IMR-90 (cell line): Measurements from ENCODE around the gene MYPN. TPM values are rescaled to one million over a fixed set of nuclear protein-coding genes. Genes with fewer than 3 reads are reported as not detected.

ENCODE experiments used
- ATAC-seq: fragments of 200-7000 bp; cut with Tn5 transposase; 2 replicates; pipeline ENCODE4 v1.9.1; 2020; ENCODE audit warnings: low read depth, mild to moderate bottlenecking, moderate library complexity
- BruUV-seq: library from RNA; stranded (reverse); fragments of 400-500 nt; replicated peaks from 2 replicates; lab custom pipeline; 2021; lab: Mats Ljungman, UMichigan
- CTCF ChIA-PET: fragments of 300-600 bp; formaldehyde crosslinking; extraction: SDS; loops from one replicate; lab custom pipeline; 2021; ENCODE audit warnings: antibody characterized with exemption; lab: Yijun Ruan, JAX
- POLR2A ChIA-PET: fragments of 300-600 bp; sonication (Branson Sonifier 250); formaldehyde crosslinking; loops from one replicate; lab custom pipeline; 2022; ENCODE audit warnings: antibody characterized with exemption; ENCODE audit not compliant: unreplicated experiment; lab: Charles Lee
- DNase-seq: peaks from one replicate; pipeline ENCODE4 v3.0.0; 2013
- H2AFZ ChIP-seq: replicated peaks from 2 replicates; pipeline ENCODE3; 2013; ENCODE audit warnings: low read length, mild to moderate bottlenecking; ENCODE audit not compliant: poor library complexity
- H2AK5ac ChIP-seq: 2 replicates; pipeline ENCODE4 v1.6.1; 2013; ENCODE audit warnings: low read depth, low read length, inconsistent platforms
- H2AK9ac ChIP-seq: replicated peaks from 2 replicates; pipeline ENCODE3; 2013; ENCODE audit warnings: mild to moderate bottlenecking, low read depth, low read length, moderate library complexity; ENCODE audit not compliant: poor library complexity
- H2BK120ac ChIP-seq: 2 replicates; pipeline ENCODE4 v1.6.1; 2013; ENCODE audit warnings: low read depth, low read length, inconsistent platforms
- H2BK15ac ChIP-seq: 3 replicates; pipeline ENCODE4 v1.6.1; 2013; ENCODE audit warnings: low read depth, low read length, inconsistent platforms
- H2BK20ac ChIP-seq: 2 replicates; pipeline ENCODE4 v1.6.1; 2013; ENCODE audit warnings: low read depth, mild to moderate bottlenecking, inconsistent platforms, low read length, moderate library complexity
- H2BK5ac ChIP-seq: 2 replicates; pipeline ENCODE4 v1.6.1; 2013; ENCODE audit warnings: mild to moderate bottlenecking, low read depth, low read length, inconsistent platforms; ENCODE audit not compliant: poor library complexity, severe bottlenecking
- H3K14ac ChIP-seq: replicated peaks from 2 replicates; pipeline ENCODE4 v1.6.1; 2013; ENCODE audit warnings: low read depth, low read length, inconsistent platforms
- H3K18ac ChIP-seq: 2 replicates; pipeline ENCODE4 v1.6.1; 2013; ENCODE audit warnings: low read depth, low read length, control low read depth
- H3K23ac ChIP-seq: 2 replicates; pipeline ENCODE4 v1.6.1; 2013; ENCODE audit warnings: low read depth, low read length, inconsistent platforms
- H3K27ac ChIP-seq: 2 replicates; pipeline ENCODE4 v1.5.1; 2013; ENCODE audit warnings: mild to moderate bottlenecking, control low read depth, low read length; ENCODE audit not compliant: insufficient read depth
- H3K27me3 ChIP-seq: 2 replicates; pipeline ENCODE4 v1.6.1; 2013; ENCODE audit warnings: low read length; ENCODE audit not compliant: control insufficient read depth, insufficient read depth
- H3K36me3 ChIP-seq: 2 replicates; pipeline ENCODE4 v1.6.1; 2013; ENCODE audit warnings: low read length, mixed read lengths; ENCODE audit not compliant: control insufficient read depth, insufficient read depth
- H3K4ac ChIP-seq: 2 replicates; pipeline ENCODE4 v1.6.1; 2013; ENCODE audit warnings: low read depth, low read length, inconsistent platforms
- H3K4me1 ChIP-seq: 2 replicates; pipeline ENCODE4 v1.6.1; 2013; ENCODE audit warnings: low read length, mixed read lengths; ENCODE audit not compliant: control insufficient read depth, insufficient read depth
- H3K4me2 ChIP-seq: 2 replicates; pipeline ENCODE4 v1.6.1; 2013; ENCODE audit warnings: low read depth, mild to moderate bottlenecking, control low read depth, low read length, moderate library complexity
- H3K4me3 ChIP-seq: 2 replicates; pipeline ENCODE4 v1.5.1; 2013; ENCODE audit warnings: low read depth, mild to moderate bottlenecking, control low read depth, low read length, moderate library complexity; ENCODE audit not compliant: insufficient read depth
- H3K56ac ChIP-seq: 2 replicates; pipeline ENCODE4 v1.6.1; 2013; ENCODE audit warnings: low read length, inconsistent platforms; ENCODE audit not compliant: insufficient read depth; ENCODE audit errors: extremely low read depth
- H3K79me1 ChIP-seq, 2 experiments: 2 replicates each; pipeline ENCODE4 v1.6.1; 2013; ENCODE audit warnings: low read length in 2 of 2, inconsistent platforms in 1 of 2, low read depth in 1 of 2
- H3K9ac ChIP-seq: 2 replicates; pipeline ENCODE4 v1.6.1; 2013; ENCODE audit warnings: low read depth, low read length, control low read depth
- H3K9me1 ChIP-seq: 2 replicates; pipeline ENCODE4 v1.6.1; 2013; ENCODE audit warnings: low read length, inconsistent platforms; ENCODE audit not compliant: insufficient read depth
- H3K9me3 ChIP-seq: 2 replicates; pipeline ENCODE4 v1.6.1; 2013; ENCODE audit warnings: low read length; ENCODE audit not compliant: control insufficient read depth, insufficient read depth
- H4K20me1 ChIP-seq: 2 replicates; pipeline ENCODE4 v1.6.1; 2013; ENCODE audit warnings: low read length, inconsistent platforms; ENCODE audit not compliant: insufficient read depth
- H4K5ac ChIP-seq: 2 replicates; pipeline ENCODE4 v1.6.1; 2013; ENCODE audit warnings: mild to moderate bottlenecking, low read depth, low read length, control low read depth
- H4K8ac ChIP-seq, 2 experiments: 2 replicates each; pipeline ENCODE4 v1.6.1; 2013; ENCODE audit warnings: low read depth in 2 of 2, low read length in 2 of 2, control low read depth in 1 of 2, inconsistent platforms in 1 of 2
- H4K91ac ChIP-seq: 2 replicates; pipeline ENCODE4 v1.6.1; 2013; ENCODE audit warnings: low read depth, low read length, inconsistent platforms; ENCODE audit not compliant: insufficient read depth
- BHLHE40 ChIP-seq: fragments of 150-350 bp; IDR thresholded peaks from 2 replicates; pipeline ENCODE4 v1.6.1; 2016; ENCODE audit warnings: mild to moderate bottlenecking, low read depth, low read length
- CEBPB ChIP-seq: IDR thresholded peaks from 2 replicates; pipeline ENCODE4 v1.6.1; 2012; ENCODE audit warnings: low read depth, low read length, improper control_type of control experiment
- CHD1 ChIP-seq: IDR thresholded peaks from 2 replicates; pipeline ENCODE4 v1.6.1; 2012; ENCODE audit warnings: low read depth, low read length, improper control_type of control experiment
- ELK1 ChIP-seq: fragments of 150-350 bp; IDR thresholded peaks from 2 replicates; pipeline ENCODE4 v1.6.1; 2016; ENCODE audit warnings: low read depth, mild to moderate bottlenecking, low read length, moderate library complexity, borderline replicate concordance
- FOS ChIP-seq: fragments of 150-350 bp; IDR thresholded peaks from 2 replicates; pipeline ENCODE4 v1.6.1; 2016; ENCODE audit warnings: low read depth, low read length
- MAFK ChIP-seq: IDR thresholded peaks from 2 replicates; pipeline ENCODE4 v1.6.1; 2012; ENCODE audit warnings: low read depth, low read length, improper control_type of control experiment
- MXI1 ChIP-seq: IDR thresholded peaks from 2 replicates; pipeline ENCODE4 v1.6.1; 2012; ENCODE audit warnings: low read depth, mild to moderate bottlenecking, low read length, moderate library complexity, borderline replicate concordance
- NFE2L2 ChIP-seq: fragments of 150-350 bp; IDR thresholded peaks from 2 replicates; pipeline ENCODE4 v1.6.1; 2016; ENCODE audit warnings: low read depth, mild to moderate bottlenecking, low read length
- RCOR1 ChIP-seq: IDR thresholded peaks from 2 replicates; pipeline ENCODE4 v1.6.1; 2012; ENCODE audit warnings: mild to moderate bottlenecking, low read length, improper control_type of control experiment; ENCODE audit not compliant: insufficient replicate concordance
- RFX5 ChIP-seq: IDR thresholded peaks from 2 replicates; pipeline ENCODE4 v1.8.0; 2012; ENCODE audit warnings: low read depth, mild to moderate bottlenecking, low read length, moderate library complexity
- SMC3 ChIP-seq: fragments of 150-350 bp; IDR thresholded peaks from 2 replicates; pipeline ENCODE4 v1.6.1; 2016; ENCODE audit warnings: low read depth, mild to moderate bottlenecking, antibody characterized with exemption, low read length, moderate library complexity
- USF2 ChIP-seq: fragments of 150-350 bp; IDR thresholded peaks from 2 replicates; pipeline ENCODE4 v1.6.1; 2017; ENCODE audit warnings: mild to moderate bottlenecking, antibody characterized with exemption, low read length, low read depth
- WGBS, 2 experiments: methylation state at CpG; one replicate each; pipeline versions ENCODE4 v1.1.5 to v1.1.7; 2013; ENCODE audit warnings: missing lambda C conversion rate in 2 of 2; ENCODE audit not compliant: insufficient read length in 1 of 2; ENCODE audit errors: extremely low coverage in 2 of 2; 5-methylcytosine and 5-hydroxymethylcytosine counted together
- dilution Hi-C: fragments of 300-500 bp; cut with HindIII; formaldehyde crosslinking; loops from one replicate; pipeline ENCODE4 v1.14.3; 2018; ENCODE audit warnings: low sequenced_read_pairs; ENCODE audit not compliant: unreplicated experiment
- in situ Hi-C: fragments of 300-500 bp; cut with MboI; formaldehyde crosslinking; loops from 3 replicates; pipeline ENCODE4 v1.14.3; 2019; ENCODE audit warnings: low sequenced_read_pairs, inconsistent platforms, mixed read lengths
- intact Hi-C: fragments of 100-400 bp; cut with micrococcal nuclease; formaldehyde crosslinking; loops from 2 replicates; pipeline ENCODE4 v1.10.0; 2022
- polyA plus RNA-seq, 3 experiments: library from polyadenylated mRNA; depleted of rRNA; stranded (reverse); fragments of >200 nt; gene quantifications; 2 replicates each; pipeline ENCODE4 v1.2.3, GENCODE V29; 2012; ENCODE audit warnings: low replicate concordance in 1 of 3
- total RNA-seq: library from RNA; depleted of rRNA; stranded (reverse); fragments of >200 nt; gene quantifications from 2 replicates; pipeline ENCODE4 v1.2.3, GENCODE V29; 2012
- TF ChIP-seq, protein P1 (sequence below): conservative IDR thresholded peaks from 2 replicates; pipeline ENCODE4 v1.5.1; 2012; ENCODE audit warnings: mild to moderate bottlenecking, low read depth, low read length, improper control_type of control experiment

MYPN gene
- total and polyA plus RNA-seq, 2 of the 4 experiments (the other 2 are of a cell fraction), result 7.8 to 13.1 TPM

DNA sequence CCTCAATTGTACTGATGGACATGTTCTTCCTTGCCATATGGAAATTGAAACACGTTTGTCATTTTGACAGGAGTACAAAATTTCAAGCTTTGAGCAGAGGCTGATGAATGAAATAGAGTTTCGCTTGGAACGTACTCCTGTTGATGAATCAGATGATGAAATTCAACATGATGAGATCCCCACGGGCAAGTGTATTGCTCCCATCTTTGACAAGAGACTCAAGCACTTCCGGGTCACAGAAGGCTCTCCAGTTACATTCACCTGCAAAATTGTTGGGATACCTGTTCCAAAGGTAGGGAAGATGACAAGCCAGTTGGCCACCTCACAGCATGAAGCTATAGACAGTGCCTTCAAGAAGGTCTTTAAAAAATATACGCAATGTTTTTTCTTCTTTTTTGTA, 79.5 kb downstream of the MYPN start:
- H3K36me3 ChIP-seq, result no peaks in the 10 kb centered on the region
- H2AK5ac ChIP-seq, result no peak overlapping the region
- no peak overlapping the region for H3K9ac ChIP-seq
- H3K23ac ChIP-seq, result no peak overlapping the region
- no peak overlapping the region for H3K18ac ChIP-seq
- WGBS, 2 experiments, result 88% methylated on average over 5 of the region's 6 CpGs; no CpG with 5 or more reads in 1 of the 2 experiments
- intact Hi-C loops, result no loop called here
- no peak overlapping the region for H4K91ac ChIP-seq
- H2AFZ ChIP-seq, result no peak overlapping the region
- no peak overlapping the region for H3K56ac ChIP-seq
- H2AK9ac ChIP-seq, result no peak overlapping the region
- no peaks in the 10 kb centered on the region for H3K79me1 ChIP-seq
- H3K9me1 ChIP-seq, result no peaks in the 10 kb centered on the region; the same call in 1 of the 2 replicates
- no peak overlapping the region for H3K27ac ChIP-seq
- no peaks in the 10 kb centered on the region for H3K9me3 ChIP-seq
- H3K4me1 ChIP-seq, result no peaks in the 10 kb centered on the region
- H4K20me1 ChIP-seq, result no peaks in the 10 kb centered on the region
- no peak overlapping the region for H2BK5ac ChIP-seq
- no peaks in the 10 kb centered on the region for H3K27me3 ChIP-seq
- no peak overlapping the region for H3K4me3 ChIP-seq
- dilution Hi-C loops, result no loop called here
- H3K14ac ChIP-seq, result no peak overlapping the region
- BruUV-seq, result no TSS peak
- no peak for ATAC-seq
- H4K5ac ChIP-seq, result no peak overlapping the region
- POLR2A ChIA-PET, result no interaction called here
- CTCF ChIA-PET, result interaction anchor here (0.7 to 1.2 kb wide), 2 partner anchors 8 to 24 kb away, joined by 3 to 5 read pairs; no protein-coding TSS in a partner anchor
- no peak for TF ChIP-seq USF2
- no peak for TF ChIP-seq SMC3
- no peak for TF ChIP-seq CHD1
- no peak for TF ChIP-seq BHLHE40
- no peak for TF ChIP-seq MXI1
- TF ChIP-seq NFE2L2, result no peak
- TF ChIP-seq MAFK, result no peak
- TF ChIP-seq, protein P1, sequence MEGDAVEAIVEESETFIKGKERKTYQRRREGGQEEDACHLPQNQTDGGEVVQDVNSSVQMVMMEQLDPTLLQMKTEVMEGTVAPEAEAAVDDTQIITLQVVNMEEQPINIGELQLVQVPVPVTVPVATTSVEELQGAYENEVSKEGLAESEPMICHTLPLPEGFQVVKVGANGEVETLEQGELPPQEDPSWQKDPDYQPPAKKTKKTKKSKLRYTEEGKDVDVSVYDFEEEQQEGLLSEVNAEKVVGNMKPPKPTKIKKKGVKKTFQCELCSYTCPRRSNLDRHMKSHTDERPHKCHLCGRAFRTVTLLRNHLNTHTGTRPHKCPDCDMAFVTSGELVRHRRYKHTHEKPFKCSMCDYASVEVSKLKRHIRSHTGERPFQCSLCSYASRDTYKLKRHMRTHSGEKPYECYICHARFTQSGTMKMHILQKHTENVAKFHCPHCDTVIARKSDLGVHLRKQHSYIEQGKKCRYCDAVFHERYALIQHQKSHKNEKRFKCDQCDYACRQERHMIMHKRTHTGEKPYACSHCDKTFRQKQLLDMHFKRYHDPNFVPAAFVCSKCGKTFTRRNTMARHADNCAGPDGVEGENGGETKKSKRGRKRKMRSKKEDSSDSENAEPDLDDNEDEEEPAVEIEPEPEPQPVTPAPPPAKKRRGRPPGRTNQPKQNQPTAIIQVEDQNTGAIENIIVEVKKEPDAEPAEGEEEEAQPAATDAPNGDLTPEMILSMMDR, result no peak
- TF ChIP-seq RFX5, result no peak
- no peak for TF ChIP-seq CEBPB
- TF ChIP-seq FOS, result no peak
- no peak for TF ChIP-seq RCOR1
- no peak for TF ChIP-seq ELK1
- no peak overlapping the region for H4K8ac ChIP-seq
- H2BK15ac ChIP-seq, result no peak overlapping the region
- DNase-seq, result no peak
- H2BK20ac ChIP-seq, result no peak overlapping the region
- H2BK120ac ChIP-seq, result no peak overlapping the region
- in situ Hi-C loops, result loop anchor here (25.0 kb wide), 1 partner anchor 327 kb away; no protein-coding TSS in a partner anchor
- H3K4me2 ChIP-seq, result no peak overlapping the region
- H3K4ac ChIP-seq, result no peak overlapping the region
